Thoracic aorta (tissue), 2 donors: ENCODE data around the gene FAM83C. TPM values are rescaled to one million over a fixed set of nuclear protein-coding genes. Genes with fewer than 3 reads are reported as not detected.

Source experiments
- ATAC-seq: fragments of 150-250 bp; one replicate; pipeline ENCODE4 v1.8.0; 2017; ENCODE audit warnings: low read depth; ENCODE audit not compliant: insufficient number of reproducible peaks, low FRiP score
- DNase-seq: peaks from one replicate; pipeline ENCODE4 v3.0.0-alpha.2; 2020; ENCODE audit warnings: low spot score
- H3K27ac ChIP-seq, 2 donors: fragments of 200-600 bp; sonication (generic); 1 replicate in 1 of 2; 2 replicates in 1 of 2; pipeline ENCODE4 v1.5.1; 2016; ENCODE audit warnings: mild to moderate bottlenecking in 2 of 2, moderate library complexity in 2 of 2
- H3K27me3 ChIP-seq: fragments of 200-600 bp; sonication (generic); replicated peaks from 2 replicates; pipeline ENCODE4 v1.6.0; 2016; ENCODE audit warnings: mild to moderate bottlenecking; ENCODE audit not compliant: insufficient read depth
- H3K36me3 ChIP-seq: fragments of 200-600 bp; sonication (generic); one replicate; pipeline ENCODE4 v1.5.1; 2016
- H3K4me1 ChIP-seq, 2 donors: fragments of 200-600 bp; sonication (generic); 1 replicate in 1 of 2; 2 replicates in 1 of 2; pipeline versions ENCODE4 v1.5.1 to v1.6.0; 2016; ENCODE audit warnings: low read depth in 2 of 2, mild to moderate bottlenecking in 1 of 2; ENCODE audit not compliant: control insufficient read depth in 1 of 2
- H3K4me3 ChIP-seq: fragments of 200-600 bp; sonication (generic); 2 replicates; pipeline ENCODE4 v1.5.1; 2016; ENCODE audit warnings: mild to moderate bottlenecking
- H3K9me3 ChIP-seq: fragments of 200-600 bp; sonication (generic); 2 replicates; pipeline ENCODE4 v1.5.1; 2016
- total RNA-seq, 2 donors: library from RNA; depleted of rRNA; stranded (reverse); fragments of >200 nt; gene quantifications; one replicate each; pipeline versions ENCODE4 v1.1.0 to v1.2.3, GENCODE V29; 2016
- TF ChIP-seq, protein P1 (sequence below): fragments of 200-600 bp; sonication (generic); IDR thresholded peaks from one replicate; pipeline ENCODE4 v1.5.1; 2019; ENCODE audit warnings: antibody characterized with exemption

The FAM83C gene
- total RNA-seq, 2 donors from 2014 or later: not detected

DNA sequence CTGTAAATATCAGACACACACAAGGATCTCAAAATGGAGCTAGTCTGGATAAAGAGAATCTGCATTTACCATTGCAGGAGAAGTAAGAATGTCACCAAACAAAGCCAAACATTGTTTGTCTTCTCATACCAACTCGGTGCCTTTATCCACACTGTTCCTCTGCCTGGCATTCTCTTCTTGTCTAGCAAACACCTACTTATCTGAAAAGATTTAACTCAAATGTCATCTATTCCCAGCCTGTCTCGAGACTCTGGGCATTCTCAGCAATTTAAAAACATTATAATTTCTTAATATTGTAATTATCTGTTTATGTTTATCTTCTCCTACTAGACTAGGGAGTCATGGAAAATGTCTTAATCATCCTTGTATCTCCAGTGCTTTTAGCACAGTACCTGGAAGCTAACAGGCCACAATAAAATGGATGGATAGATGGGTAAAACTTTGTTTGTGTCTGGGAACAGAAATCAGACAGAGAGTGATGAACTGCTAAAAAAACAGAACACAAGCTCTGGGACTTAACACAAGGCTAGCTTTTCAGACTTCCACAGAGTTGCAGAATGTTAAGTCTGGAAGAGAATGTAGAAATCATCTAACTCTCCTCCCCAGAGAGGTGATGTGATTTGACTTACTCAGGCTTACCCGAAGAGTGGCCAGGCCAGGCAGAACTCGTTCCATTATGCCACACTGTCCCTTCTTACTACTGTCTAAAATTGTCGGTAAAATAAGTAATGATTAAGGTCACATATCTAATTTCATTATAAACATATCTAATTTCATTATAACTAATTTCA, 42.3 kb upstream of the FAM83C start:
- TF ChIP-seq, protein P1, sequence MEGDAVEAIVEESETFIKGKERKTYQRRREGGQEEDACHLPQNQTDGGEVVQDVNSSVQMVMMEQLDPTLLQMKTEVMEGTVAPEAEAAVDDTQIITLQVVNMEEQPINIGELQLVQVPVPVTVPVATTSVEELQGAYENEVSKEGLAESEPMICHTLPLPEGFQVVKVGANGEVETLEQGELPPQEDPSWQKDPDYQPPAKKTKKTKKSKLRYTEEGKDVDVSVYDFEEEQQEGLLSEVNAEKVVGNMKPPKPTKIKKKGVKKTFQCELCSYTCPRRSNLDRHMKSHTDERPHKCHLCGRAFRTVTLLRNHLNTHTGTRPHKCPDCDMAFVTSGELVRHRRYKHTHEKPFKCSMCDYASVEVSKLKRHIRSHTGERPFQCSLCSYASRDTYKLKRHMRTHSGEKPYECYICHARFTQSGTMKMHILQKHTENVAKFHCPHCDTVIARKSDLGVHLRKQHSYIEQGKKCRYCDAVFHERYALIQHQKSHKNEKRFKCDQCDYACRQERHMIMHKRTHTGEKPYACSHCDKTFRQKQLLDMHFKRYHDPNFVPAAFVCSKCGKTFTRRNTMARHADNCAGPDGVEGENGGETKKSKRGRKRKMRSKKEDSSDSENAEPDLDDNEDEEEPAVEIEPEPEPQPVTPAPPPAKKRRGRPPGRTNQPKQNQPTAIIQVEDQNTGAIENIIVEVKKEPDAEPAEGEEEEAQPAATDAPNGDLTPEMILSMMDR: no peak
- H3K4me1 ChIP-seq: peaks cover 0 to 24% of the 10 kb centered on the region in 2 donors
- ATAC-seq: no peak

DNA sequence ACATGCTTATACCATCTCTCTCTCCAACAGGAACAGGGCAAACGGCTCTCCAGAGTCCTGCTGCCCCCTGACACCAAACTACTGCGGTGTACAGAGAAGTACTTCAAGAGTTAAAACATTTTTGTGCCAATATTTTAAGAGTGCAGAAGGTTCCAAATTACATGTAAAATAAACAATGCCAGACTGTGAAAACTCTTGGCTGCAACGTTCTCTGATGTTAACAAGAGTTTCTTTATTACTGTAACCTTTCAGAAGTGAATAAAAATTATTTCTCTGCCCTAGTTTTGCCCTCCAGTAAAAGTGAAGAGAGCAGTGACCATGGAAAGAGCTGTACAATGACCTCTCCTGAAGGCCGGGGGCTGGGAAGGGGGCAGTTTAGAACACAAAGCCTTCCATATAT, 41.4 kb upstream of the FAM83C start:
- H3K4me1 ChIP-seq: peaks cover 0 to 17% of the 10 kb centered on the region in 2 donors
- no peak overlapping the region for H3K4me3 ChIP-seq
- no peak overlapping the region for H3K27ac ChIP-seq
- no peak for DNase-seq
- no peaks in the 10 kb centered on the region for H3K27me3 ChIP-seq
- no peaks in the 10 kb centered on the region for H3K36me3 ChIP-seq
- TF ChIP-seq, protein P1: no peak
- ATAC-seq: no peak
- no peaks in the 10 kb centered on the region for H3K9me3 ChIP-seq

More for the DNA sequence above, 42.3 kb upstream of the FAM83C start:
- Histone ChIP-seq H3K36me3 (no peaks in the 10 kb centered on the region), H3K4me3 (no peak overlapping the region), H3K27ac (no peak overlapping the region), H3K9me3 (no peaks in the 10 kb centered on the region), H3K27me3 (no peaks in the 10 kb centered on the region)
- DNase-seq: no peak

DNA sequence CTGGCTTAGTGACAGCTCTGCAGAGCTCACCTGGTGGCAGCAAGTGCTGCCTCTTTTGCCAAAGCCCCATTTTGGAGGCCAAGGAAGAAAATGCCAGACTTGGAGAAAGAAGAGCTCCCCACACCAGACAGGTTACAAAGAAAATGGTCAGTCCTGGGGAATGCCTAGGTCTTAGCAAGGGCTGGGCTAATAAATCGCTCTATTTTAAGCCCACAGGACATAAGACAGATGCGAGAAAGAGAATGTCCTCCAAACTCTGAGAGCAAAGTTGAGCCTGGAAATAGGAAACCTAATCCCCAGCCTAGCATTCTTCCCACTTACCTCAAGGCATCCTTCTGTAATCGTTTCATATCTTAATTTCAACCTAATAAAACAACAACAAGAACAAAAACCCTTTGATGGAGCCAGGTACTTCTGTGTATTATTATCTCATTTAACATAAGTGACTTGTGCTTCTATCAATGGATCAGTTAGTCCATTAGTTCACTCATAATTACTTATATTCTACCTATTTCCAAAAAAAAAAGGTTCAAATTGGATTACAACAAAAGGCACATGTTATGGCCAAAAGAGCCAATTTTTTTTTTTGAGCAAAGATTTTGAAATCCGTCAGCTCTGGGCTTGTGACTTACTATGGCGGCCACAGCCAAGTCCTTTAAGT, 40.4 kb upstream of the FAM83C start:
- no peaks in the 10 kb centered on the region for H3K27me3 ChIP-seq
- H3K36me3 ChIP-seq: no peaks in the 10 kb centered on the region
- H3K4me1 ChIP-seq: peaks cover 0 to 9% of the 10 kb centered on the region in 2 donors
- no peak overlapping the region for H3K27ac ChIP-seq
- TF ChIP-seq, protein P1: no peak
- no peak overlapping the region for H3K4me3 ChIP-seq
- ATAC-seq (no peak), DNase-seq (no peak)
- H3K9me3 ChIP-seq: no peaks in the 10 kb centered on the region

DNA sequence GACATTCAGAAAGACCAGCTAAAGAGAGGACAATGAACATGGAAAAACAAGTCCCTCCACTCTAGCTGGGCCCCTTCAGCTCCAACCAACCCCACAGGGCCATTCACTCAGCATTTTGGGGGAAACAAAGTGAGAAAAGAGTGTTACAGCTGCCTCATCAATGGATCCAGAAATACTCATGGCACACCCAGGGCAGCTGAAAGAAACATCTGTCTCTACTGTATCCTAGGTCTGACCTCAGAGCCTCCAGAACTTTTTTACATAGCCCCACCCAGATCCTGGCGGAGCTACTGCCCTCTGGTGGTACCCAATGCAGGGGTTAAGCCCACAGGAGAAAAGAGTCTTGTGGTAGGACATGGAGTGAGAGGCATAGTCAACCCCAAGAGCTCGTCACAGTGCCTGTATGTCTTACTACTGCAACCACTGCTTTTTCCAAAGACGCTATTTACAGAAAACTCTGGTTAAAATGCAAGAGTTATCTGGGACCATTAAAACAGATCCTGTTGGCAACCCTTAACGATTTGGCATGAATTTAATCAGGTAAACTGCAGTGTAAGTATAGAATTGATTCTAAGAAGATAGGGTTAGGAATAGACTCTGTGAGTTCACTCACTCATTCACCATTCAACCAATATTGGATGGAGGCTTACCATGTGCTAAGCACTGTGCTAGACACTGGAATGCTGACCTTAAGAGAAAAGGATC, 37.4 kb upstream of the FAM83C start:
- no peak overlapping the region for H3K27ac ChIP-seq
- ATAC-seq (no peak), DNase-seq (no peak)

More for the DNA sequence above, 37.4 kb upstream of the FAM83C start:
- no peak overlapping the region for H3K4me3 ChIP-seq
- TF ChIP-seq, protein P1: no peak
- H3K27me3 ChIP-seq: no peaks in the 10 kb centered on the region
- no peaks in the 10 kb centered on the region for H3K9me3 ChIP-seq
- peaks cover 0 to 9% of the 10 kb centered on the region in 2 donors for H3K4me1 ChIP-seq
- no peaks in the 10 kb centered on the region for H3K36me3 ChIP-seq
